ENCODE measurements around the gene NUP62.

DNA sequence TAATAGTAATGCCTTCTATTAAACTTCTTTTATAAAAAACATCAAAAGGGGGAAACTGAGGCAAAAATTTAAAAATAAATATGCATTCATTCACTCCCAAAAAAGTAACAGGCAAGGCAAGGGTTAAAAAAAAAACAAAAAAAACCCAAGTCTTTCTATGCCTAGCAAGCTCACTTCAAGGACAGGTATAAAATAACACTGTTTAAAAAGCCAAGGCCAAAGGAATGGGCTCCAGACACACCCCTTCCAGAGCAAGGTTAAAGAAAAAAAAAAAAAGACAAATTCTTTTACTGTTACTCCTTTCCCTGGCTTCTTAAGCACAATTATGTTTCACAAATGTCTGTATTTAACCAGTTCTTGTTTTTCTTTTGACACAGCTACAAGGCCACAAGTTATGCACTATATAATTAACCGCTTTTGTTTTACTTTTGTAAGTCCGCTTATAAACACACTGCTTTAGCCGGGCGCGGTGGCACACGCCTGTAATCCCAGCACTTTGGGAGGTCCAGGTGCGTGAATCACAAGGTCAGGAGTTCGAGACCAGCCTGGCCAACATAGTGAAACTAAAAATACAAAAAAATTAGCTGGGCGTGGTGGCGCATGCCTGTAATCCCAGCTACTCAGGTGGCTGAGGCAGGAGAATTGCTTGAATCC, 28.1 kb upstream of the NUP62 start:
- TF ChIP-seq POLR2A (IDR thresholded peaks at IDR 0.05; ENCODE audit: low read depth, low read length) (no peak), POLR2AphosphoS5 (IDR thresholded peaks at IDR 0.05; ENCODE audit: low read depth, low read length) (no peak)
